Vagina (tissue), 2 donors: ENCODE data around the gene SLC35A5.
A peak's percentile ranks its signal among the peaks of the same experiment; 100 is the strongest.

ENCODE experiments used
- POLR2A ChIP-seq, 2 donors: fragments of 450-650 bp; IDR thresholded peaks; one replicate each; pipeline ENCODE4 v1.6.1; 2017; ENCODE audit warnings: antibody characterized with exemption in 2 of 2, mild to moderate bottlenecking in 2 of 2, moderate library complexity in 2 of 2
- TF ChIP-seq, protein P1 (sequence below), 3 experiments: fragments of 450-650 bp in 2 of 3; fragments of 200-600 bp in 1 of 3; sonication (generic) in 1 of 3; IDR thresholded peaks; one replicate each; pipeline ENCODE4 v1.5.1; 2017 to 2019; ENCODE audit warnings: antibody characterized with exemption in 3 of 3, mild to moderate bottlenecking in 2 of 3, moderate library complexity in 2 of 3

DNA sequence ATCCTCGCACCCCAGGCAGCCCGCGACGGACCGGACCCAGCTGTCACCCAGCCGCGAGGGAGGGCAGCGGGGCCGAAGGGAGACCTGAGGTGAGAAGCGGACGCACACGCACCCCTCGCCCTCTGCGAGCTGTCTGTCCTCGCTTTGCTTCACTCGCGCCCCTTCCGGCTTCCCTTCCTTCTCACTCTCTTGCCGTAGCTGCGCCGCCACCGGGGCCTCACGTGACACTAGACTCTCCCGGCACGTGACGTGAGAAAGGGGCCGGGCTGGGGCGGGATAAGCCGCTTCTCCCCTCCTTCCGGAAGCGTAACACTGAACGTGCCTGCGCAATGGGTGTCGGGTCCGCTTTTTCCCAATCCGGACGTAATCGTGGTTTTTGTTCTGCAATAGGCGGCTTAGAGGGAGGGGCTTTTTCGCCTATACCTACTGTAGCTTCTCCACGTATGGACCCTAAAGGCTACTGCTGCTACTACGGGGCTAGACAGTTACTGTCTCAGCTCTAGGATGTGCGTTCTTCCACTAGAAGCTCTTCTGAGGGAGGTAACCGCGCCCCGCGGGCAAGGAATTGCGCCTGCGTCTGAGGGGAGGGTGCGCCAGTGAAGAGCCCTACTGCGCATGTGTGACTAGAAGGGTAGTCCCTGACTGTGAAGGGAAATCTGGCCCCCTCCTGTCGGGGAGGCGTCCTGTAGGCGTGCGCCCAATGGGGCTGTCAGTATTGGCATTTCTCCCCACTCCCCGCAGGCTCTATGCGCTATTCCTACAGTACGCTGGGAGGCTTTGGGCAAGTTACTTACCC, at the start of gene SLC35A5, which contains the start of gene ATG3:
- TF ChIP-seq, protein P1, sequence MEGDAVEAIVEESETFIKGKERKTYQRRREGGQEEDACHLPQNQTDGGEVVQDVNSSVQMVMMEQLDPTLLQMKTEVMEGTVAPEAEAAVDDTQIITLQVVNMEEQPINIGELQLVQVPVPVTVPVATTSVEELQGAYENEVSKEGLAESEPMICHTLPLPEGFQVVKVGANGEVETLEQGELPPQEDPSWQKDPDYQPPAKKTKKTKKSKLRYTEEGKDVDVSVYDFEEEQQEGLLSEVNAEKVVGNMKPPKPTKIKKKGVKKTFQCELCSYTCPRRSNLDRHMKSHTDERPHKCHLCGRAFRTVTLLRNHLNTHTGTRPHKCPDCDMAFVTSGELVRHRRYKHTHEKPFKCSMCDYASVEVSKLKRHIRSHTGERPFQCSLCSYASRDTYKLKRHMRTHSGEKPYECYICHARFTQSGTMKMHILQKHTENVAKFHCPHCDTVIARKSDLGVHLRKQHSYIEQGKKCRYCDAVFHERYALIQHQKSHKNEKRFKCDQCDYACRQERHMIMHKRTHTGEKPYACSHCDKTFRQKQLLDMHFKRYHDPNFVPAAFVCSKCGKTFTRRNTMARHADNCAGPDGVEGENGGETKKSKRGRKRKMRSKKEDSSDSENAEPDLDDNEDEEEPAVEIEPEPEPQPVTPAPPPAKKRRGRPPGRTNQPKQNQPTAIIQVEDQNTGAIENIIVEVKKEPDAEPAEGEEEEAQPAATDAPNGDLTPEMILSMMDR (IDR thresholded peaks at IDR 0.05): no peak
- TF ChIP-seq POLR2A (IDR thresholded peaks at IDR 0.05): peak in 1 of 2 donors; percentile 46
